Activated CD8-positive, alpha-beta memory T cell treated with anti-CD3 and anti-CD28 coated beads, Interleukin-2, amount 50 U/mL, for 1 hour (primary cell): Measurements from ENCODE around the gene OXT.
"Not testable (repeated sequence)": the region's sequence is repeated elsewhere in the genome, so short reads cannot be mapped to it uniquely, and the experiment has no call there.

Experiments
- DNase-seq: peaks from one replicate; pipeline ENCODE4 v3.0.0-alpha.2; 2020; ENCODE audit errors: extremely low read depth

Gene OXT

DNA sequence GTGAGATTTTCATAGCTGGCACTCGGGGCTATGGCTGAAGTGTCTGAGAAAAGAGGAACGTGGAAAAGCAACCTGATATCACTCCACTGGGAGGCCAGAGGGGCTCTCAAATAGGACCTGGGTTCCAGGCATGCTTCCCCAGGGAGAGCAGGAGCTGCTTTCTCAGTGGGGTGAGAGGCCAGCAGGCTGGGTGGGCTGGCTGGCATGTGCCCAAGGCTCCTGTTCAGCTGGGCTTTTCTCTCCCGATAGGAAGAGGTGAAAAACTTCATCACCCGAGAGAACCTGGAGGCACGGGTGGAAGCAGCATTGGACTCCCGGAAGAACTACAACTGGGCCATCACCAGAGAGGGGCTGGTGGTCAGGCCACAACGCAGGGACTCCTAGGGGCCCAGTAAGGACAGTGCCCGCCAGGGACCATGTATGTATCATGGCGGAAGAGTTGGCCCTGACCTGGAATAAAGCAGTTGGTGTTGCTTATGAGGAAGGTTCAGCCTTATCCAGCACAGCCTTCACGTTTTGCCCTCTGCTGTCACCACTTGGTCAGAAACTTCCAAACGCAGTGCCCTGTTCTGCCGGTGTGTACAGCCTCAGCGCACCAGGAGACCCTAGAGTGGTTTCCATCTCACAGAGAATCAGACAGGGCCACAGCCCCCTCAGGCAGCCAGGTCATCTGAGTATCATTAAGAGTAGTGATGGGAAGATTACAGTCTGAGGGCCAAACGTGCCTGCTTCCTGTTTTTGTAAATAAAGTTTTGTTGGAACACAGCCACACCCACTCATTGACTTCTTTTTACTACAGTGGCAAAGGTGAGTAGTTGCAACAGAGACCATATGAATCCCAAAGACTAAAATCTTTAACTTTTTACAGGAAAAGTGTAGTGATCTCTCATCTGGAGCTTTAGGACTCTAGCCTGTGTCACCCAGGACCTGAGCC lies 23.7 kb upstream of the OXT start:
- no peak for DNase-seq

DNA sequence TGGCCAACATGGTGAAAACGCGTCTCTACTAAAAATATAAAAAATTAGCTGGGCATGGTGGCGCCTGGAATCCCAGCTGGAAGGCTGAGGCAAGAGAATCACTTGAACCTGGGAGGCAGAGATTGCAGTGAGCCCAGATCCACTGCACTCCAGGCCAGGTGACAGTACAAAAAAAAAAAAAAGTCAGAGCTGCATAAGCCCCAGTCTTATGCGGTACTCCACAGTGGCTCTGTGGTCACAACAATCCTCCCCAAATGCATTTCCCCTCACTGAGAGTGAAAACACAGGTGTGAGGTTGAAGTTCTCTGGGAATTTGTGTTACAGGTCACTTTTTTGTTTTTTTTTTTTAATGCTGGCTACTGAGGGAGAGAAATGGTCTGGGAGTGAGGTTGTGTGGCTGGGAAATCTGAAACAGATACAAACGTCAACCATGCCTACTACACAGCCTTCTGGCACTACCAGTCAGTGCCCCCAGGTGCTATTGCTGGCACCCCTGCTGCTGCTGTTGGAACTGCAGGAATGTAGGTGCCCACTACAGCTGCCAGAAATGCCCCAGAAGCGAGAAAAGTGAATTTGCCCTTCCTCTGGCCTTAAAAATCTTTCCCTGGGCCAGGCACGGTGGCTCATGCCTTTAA lies 19.9 kb upstream of the OXT start:
- DNase-seq: no peak

DNA sequence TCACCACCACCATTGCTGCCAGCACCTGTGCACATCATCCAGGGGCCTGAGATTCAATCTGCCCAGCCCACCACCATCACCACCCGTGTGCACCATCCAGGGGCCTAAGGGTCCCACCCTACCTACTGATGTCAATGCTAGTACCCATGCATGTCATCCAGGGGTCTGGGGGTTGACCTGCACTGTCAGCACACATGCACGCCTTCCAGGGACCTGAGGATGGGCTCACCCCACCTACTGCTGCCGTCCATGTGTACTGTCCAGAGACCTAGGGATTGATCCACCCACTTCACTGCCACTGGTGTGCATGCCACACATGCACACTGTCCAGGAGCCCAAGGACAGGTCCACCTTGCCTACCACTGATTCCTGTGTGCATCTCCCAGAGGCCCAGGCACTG lies 11.9 kb upstream of the OXT start:
- DNase-seq: no peak

DNA sequence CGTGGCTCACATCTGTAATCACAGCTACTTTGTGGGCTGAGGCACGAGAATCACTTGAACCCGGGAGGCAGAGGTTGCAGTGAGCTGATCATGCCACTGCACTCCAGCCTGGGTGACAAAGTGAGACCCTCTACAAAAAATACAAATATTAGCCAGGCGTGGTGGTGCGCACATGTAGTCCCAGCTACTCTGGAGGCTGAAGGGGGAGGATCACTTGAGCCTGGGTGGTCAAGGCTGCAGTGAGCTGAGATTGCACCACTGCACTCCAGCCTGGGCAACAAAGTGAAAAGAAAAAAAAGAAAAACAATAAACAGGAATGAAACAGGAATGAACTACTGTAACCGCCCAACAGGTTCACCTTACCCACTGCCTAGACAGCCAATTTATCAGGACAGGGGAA lies 7.3 kb upstream of the OXT start:
- DNase-seq: not testable (repeated sequence)

DNA sequence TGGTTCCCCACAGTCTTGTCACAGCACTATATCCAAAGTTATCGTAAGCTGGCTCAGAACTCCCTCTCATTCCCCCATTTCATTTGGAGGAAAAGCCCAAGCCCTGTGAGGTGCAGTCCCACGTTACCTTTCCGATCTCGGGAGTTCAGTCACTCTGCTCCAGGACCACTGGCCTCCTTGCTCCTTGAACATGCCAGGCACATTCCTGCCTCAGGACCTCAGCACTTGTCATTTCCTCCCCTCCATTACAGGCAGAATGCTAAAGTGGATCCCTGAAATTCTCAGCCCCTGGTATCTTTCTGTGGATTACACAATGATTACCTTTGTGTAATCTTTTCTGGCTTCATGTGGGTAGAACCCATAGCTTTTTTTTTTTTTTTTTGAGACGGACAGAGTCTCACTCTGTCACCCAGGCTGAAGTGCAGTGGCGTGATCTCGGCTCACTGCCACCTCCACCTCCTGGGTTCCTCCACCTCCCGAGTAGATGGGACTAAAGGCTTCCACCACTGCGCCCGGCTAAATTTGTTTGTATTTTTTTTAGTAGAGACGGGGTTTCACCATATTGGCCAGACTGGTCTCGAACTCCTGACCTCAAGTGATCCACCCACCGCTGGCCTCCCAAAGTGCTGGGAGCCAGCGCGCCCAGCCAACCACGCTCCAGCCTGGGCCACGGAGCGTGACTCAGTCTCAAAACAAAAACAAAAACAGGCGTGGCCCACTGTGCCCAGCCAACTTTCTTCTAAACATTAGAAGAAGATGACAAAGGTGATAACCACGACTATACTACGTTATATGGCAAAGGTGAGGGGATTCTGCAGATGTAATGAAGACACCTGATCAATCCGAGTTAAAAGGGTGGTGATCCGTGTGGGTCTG lies 4.0 kb upstream of the OXT start:
- no peak for DNase-seq

DNA sequence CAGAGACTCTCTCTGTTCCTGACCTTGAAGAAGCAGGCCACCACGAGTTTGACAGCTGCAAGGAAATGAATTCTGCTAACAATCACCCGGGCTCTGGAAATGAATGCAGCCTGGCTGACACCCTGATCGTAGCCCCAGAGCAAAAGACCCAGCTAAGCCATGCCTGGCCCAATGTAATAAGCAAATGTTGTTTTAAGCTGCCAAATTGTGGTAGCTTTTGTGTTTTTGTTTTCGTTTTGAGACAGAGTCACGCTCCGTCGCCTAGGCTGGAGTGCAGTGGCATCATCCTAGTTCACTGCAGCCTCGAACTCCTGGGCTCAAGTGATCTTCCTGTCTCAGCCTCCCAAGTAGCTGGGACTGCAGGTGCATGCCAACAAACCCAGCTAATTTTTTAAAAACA lies 3.3 kb upstream of the OXT start:
- DNase-seq: no peak

DNA sequence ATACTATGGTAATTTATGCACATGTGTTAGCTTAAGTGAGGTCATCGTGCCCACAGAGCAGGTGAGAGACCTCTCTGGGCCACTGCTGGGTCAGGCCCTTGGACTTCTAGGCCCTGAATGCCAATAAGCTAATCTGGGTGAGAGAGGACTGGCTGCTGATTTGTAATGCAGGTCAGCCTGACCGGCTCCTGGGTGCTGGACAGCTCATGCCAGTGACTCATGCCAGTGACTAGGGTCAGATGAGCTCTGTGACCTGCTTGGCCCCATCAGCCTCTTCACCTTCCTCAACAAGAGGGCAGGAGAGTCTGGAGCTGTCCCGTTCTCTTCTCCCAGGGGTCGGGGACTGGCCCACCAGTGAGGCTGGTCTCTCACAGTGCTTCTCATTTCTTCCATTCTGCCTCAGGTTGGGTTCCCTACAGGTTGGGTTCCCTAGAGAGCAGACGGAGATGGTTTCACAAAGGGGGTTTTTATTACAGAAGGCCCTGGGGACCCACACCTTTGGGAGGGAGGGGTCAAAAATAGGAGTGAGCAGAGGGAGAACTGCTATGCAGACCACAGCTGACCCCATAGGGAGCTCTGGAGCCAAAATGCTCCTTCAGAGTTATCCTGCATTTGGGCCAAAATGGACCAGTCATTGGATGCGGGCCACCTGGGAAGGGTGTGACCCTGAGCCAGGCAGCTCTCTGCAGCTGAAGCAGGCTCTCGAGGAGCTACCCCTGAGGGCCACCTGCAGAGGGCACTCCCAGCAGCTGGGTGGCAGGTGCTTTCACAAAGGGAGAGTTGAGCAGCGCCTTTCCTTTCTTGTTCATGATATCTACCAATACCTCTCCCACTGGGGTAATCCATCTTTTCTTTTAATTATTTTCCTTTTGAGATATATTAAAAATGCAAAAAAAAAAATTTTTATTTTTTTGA lies 2.2 kb upstream of the OXT start:
- no peak for DNase-seq

DNA sequence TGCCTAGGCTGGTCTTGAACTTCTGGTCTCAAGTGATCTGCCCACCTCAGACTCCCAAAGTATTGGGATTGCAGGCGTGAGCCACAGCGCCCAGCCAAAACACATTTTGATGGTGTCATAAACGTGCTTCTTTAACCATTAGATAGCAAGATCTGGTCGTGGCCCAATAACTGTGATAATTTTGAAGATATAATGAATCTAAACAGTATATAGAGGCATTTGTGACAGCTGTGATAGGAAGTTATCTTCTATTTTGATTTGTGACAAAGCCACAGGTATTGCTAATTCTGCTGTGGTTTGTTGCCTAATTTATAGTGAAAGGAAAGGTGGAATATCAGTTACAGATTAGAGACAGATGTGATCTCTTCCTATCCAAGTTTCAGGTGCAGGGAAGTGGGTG lies 695 bp upstream of the OXT start:
- DNase-seq: no peak

DNA sequence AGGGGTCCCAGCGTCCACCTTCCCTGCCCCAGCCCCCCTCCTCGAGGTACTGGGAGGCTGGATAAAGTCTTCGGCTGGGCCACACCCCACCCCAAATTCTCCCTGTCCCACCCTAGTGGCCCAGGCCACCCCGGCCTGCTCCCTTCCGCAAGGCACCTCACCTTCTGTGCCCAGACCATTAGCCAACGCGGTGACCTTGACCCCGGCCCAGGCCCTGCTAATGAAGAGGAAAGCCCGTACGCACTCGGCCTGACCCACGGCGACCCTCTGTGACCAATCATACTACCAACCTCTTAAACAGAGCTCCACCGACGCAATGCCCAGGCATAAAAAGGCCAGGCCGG lies 182 bp upstream of the OXT start:
- no peak for DNase-seq

DNA sequence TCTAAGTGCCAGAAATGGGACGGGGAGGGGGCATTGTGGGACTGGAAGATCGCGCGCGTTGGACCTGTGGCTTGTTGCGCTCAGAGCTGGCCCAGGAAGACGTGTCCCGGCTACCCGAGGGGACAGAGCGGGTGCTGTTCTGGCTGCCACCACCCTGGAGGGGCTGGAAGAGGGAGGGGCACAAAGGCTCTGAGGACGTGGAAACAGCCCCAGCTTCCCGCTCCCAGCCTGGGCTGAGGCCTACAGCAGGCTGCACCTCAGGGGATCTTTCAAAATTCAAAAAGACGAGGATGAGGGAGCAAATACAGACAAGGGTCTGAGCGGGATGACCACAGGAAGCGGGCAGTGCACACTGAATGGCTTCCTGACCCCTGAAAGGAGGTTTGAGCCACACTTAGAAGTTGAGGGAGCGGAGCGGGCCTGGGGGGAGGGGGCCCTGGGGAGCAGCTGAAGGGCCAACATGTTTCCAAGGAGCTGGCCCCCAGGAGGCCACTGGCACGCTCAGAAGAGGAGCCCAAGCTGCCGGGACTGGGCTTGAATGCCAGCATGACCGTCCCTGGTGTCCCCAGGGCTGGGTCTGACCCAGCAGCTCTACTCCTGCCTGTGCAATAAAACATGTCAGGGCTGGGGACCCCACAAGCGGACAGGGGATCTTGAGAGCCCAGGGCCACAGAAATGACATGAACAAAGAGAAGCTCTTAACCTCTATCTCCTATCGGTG lies 1.3 kb downstream of the OXT start:
- no peak for DNase-seq

DNA sequence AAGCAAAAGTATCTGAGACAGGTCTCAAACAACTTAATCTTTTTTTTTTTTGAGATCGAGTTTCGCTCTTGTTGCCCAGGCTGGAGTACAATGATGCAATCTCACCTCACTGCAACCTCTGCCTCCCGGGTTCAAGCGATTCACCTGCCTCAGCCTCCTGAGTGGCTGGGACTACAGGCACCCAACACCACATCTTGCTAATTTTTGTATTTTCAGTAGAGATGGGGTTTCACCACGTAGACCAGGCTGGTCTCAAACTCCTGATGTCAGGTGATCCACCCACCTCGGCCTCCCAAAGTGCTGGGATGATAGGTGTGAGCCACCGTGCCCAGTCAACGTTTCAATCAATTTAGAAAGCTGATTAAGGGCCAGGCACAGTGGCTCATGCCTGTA lies 1.8 kb downstream of the OXT start:
- not testable (repeated sequence) for DNase-seq

DNA sequence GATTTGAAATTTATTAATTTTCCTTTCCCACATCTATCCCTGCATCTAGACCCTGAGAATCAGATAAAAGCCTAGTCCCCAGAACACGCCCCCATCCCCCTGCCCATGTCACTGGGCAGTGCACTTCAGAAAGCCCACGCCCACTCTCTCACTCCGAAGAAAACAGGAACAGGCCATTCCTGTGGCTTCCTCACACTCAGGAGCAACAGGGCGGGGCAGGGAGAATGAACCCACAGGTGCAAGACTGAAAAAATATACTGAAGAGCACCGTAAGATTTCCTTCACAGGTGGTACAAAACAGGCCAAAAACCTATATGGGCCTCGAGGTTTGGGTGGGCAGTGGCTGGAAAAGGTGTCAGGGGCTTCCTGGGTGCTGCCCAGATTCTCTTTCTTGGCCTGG lies 3.4 kb downstream of the OXT start:
- DNase-seq: no peak

DNA sequence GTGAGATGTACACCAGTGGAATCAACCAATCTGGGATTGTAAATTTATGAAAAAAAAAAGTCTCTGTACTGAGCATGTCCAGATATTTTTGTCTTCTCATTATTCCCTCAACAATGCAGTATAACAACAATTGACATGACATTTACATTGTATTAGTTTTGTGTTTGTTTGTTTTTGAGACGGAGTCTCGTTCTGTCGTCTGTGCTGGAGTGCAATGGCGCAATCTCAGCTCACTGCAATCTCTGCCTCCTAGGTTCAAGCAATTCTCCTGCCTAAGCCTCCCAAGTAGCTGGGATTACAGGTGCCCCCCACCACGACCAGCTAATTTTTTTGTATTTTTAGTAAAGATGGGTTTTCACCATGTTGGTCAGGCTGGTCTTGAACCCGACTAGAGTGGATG lies 3.9 kb downstream of the OXT start:
- DNase-seq: not testable (repeated sequence)

DNA sequence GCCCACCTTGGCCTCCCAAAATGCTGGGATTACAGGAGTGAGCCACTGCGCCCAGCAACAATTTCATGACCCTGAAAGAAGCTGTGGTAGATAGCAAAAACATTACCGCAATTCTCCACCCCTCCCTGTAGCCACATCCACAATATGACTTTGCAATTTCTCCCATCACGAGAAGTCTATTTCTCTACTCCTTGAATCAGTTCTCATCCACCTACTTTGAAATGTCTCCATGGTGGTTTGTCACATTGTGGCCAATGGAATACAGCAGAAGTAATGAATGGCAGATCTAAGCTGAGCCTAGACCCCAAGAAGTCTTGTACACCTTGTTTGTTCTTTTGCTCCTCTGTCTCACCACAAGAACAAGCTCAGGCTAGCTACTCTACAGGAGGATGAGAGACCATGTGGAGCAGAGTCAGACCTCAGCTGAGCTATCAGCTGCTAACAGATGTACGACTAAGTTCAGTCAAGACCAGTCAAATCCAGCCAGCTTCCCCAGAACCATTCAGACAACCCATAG lies 6.3 kb downstream of the OXT start:
- DNase-seq: no peak

DNA sequence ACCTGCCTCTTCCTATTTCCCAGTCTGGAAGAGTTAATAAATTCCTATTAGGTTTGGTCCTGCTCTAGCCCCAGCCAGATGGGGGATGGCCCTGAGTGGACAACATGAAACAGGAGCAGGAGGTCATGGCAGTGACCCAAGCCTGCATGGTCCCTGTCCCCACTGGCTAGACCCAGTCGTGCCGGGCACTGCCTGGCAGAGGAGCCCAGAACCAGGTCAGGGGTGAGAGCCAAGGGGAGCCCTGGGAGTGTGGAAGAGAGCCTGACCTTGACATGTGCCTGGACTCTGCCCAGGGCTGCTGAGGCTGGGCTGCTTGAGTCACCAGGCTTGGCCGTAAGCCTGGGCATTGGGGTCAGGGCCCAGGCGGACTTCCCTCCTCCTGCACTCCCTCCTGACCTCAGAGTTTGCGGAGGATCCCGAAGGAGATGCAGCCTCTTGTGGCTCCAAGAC lies 9.5 kb downstream of the OXT start:
- DNase-seq: no peak

DNA sequence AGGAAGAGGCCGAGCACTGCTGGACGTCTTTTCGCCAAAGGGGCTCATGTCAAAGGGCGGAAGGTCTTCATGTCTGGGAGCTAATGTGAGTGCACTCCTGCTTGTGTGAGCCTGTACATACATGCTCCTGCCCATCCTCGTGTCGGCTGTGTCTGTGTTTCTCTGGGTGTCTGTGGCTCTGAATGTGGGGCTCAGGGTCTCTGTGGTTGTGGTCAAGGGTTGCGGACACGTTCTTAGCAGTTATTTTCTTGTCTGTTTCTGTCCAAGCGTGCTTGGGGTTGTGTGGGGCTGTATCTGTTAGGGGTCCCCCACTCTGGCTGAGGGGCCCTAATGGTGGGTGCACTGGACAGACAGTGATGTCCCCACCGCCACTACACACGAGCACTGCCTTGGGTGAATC lies 10.2 kb downstream of the OXT start:
- DNase-seq: no peak

DNA sequence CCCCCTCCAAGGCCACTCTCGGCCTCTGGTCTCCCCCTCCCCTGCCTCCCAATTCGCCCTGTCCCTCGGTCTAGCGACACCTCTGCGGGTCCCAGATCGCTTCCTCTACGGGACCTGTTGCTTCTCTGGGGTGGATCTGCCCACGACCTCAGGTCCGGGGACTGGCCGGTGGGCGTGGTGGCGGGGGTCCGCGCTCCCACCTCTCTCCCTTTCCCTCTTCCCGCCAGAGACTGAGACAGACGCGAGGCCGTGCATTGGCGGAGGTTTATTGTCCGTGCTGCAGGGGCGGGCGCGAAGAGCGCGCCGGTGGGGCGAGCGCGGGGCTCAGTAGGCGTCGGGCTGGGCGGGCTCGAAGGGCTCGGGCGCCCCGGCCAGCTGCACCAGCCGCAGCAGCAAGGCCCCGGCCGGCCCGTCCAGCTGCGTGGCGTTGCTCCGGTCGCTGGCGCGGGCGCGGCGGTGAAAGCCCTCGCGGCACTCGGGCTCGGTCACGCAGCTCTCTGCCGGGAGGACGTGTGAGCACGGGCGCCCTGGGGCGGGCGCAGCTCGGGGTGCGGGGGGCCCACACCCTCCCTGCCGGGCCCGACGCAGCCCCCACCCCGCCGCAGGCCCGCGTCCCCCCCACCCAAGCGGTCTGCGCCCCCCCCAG lies 11.0 kb downstream of the OXT start:
- no peak for DNase-seq

DNA sequence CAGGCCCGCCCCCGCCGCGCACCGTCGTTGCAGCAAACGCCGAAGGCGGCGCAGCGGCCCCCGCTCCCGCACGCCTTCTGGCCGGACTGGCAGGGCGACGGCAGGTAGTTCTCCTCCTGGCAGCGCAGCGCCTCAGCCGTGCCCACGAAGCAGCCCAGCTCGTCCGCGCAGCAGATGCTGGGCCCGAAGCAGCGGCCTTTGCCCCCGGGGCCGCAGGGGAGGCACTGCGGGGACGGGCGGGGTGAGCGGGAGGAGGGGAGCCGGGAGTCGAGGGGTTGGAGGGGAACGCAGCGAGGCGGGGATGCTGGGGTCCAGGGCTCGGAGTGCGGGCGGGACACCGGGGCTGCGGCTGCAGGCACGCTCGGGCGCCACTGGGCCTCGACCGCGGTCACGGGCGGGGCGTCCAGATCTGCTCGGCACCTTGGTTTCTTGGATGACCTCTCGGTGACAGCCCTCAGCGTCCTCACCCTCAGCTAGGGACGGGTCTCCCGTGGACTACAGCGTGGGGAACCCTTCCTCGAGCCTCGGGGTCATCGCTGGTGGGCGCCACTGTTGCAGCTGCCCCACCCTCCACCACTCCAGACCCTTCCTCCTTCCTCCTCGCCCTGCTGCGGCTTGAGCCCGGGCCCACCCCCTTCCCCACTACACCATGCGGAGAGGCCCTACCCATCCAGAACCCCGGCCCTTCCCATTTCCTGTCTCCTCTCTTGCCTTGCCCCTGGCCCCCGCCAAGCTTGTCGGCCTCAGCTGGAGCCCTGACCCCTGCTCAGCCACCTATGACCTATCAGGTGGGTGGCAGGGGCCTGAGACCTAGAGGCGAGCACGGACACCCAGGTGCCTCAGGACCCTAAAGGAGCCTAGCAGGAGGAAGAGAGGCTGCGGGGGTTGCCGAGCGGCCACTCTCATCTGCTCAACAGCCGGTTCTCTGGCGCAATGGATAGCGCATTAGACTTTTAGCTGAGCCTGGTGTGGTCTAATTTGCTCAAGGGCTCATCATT lies 11.8 kb downstream of the OXT start:
- no peak for DNase-seq
